Muscle of leg (tissue), 11 donors: ENCODE results near the gene TMEM132D. TPM values are rescaled to one million over a fixed set of nuclear protein-coding genes. Genes with fewer than 3 reads are reported as not detected.
A peak's percentile ranks its signal among the peaks of the same experiment; 100 is the strongest.

Experiments
- DNase-seq: peaks from one replicate; pipeline ENCODE4 v3.0.0; 2013
- H3K27ac ChIP-seq: one replicate; pipeline ENCODE4 v1.5.1; 2013; ENCODE audit warnings: mild to moderate bottlenecking, low read length, control low read depth
- H3K27me3 ChIP-seq: one replicate; pipeline ENCODE4 v1.6.1; 2013; ENCODE audit warnings: low read length; ENCODE audit not compliant: control insufficient read depth, insufficient read depth
- H3K36me3 ChIP-seq: one replicate; pipeline ENCODE4 v1.6.1; 2013; ENCODE audit warnings: low read length; ENCODE audit not compliant: control insufficient read depth, insufficient read depth
- H3K4me1 ChIP-seq: one replicate; pipeline ENCODE4 v1.6.1; 2013; ENCODE audit warnings: low read length; ENCODE audit not compliant: control insufficient read depth, insufficient read depth
- H3K4me3 ChIP-seq: one replicate; pipeline ENCODE4 v1.5.1; 2013; ENCODE audit warnings: low read length, control low read depth
- H3K9me3 ChIP-seq: replicated peaks from 2 replicates; pipeline ENCODE4 v1.6.1; 2013; ENCODE audit warnings: low read depth, low read length; ENCODE audit not compliant: control insufficient read depth
- WGBS: methylation state at CpG from one replicate; pipeline ENCODE4 v1.1.5; 2013; ENCODE audit warnings: missing lambda C conversion rate; ENCODE audit not compliant: insufficient coverage; 5-methylcytosine and 5-hydroxymethylcytosine counted together
- polyA plus RNA-seq, 8 donors: library from polyadenylated mRNA; unstranded; fragments of 120-200 nt; gene quantifications; one replicate each; pipeline versions ENCODE4 v1.2.1 to v1.2.3, GENCODE V29; 2013; ENCODE audit warnings: inconsistent platforms in 1 of 8, low replicate concordance in 1 of 8; ENCODE audit not compliant: insufficient read length in 8 of 8, insufficient read depth in 1 of 8
- total RNA-seq: library from RNA; stranded (reverse); fragments of 120-200 nt; gene quantifications from one replicate; pipeline ENCODE4 v1.2.4, GENCODE V29; 2013

TMEM132D gene
- total and polyA plus RNA-seq, 9 donors, result 0.44 to 2.0 (median 0.85) TPM

DNA sequence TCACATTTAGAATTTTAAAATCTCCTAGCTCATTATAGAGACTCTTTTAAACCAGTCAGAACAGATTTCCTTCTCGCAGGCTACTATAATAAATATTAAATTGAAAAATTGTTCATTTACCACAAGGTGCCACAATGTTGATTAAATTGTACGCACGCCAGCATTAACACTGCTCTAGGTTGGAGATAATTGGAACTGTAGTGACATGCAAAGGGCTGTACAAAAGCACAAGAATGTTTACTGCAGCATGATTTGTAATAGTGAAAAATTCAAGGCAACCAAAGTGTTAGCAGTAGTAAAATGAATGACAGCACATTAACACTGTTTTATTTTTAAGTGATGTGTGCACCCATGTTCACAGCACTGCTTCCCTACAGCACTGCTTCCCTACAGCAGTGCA lies 52.5 kb downstream of the TMEM132D start:
- no peaks in the 10 kb centered on the region for H3K9me3 ChIP-seq
- no peaks in the 10 kb centered on the region for H3K36me3 ChIP-seq
- DNase-seq, result no peak
- H3K4me3 ChIP-seq, result no peak overlapping the region
- H3K27ac ChIP-seq, result no peak overlapping the region
- H3K27me3 ChIP-seq, result peaks cover 2% of the 10 kb centered on the region
- 100% methylated on average over 2 of the region's 3 CpGs for WGBS
- H3K4me1 ChIP-seq, result peaks cover 2% of the 10 kb centered on the region

DNA sequence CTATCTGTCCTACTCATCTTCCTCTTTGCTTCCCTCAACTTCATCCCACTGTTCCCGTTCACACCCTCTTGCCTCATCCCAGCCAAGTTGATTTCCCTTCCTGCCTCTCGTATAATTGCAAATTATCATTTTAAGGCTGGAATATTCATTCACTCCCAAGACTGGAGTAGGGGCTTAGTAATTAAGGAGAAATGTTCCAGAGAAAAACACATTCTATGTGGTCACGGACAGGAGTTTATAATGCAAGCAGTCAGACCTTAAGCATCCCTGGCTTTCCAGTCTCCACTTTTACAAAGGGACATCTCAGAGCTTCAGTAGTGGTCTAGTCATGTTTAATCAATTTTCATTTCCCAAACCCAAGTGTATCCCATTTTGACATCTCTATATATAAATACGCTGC lies 54.9 kb downstream of the TMEM132D start:
- WGBS, result 60% methylated on average over 1 of the region's 4 CpGs
- Histone ChIP-seq H3K4me1 (peaks cover 2% of the 10 kb centered on the region), H3K9me3 (no peaks in the 10 kb centered on the region), H3K27ac (no peak overlapping the region), H3K4me3 (no peak overlapping the region), H3K36me3 (no peaks in the 10 kb centered on the region), H3K27me3 (no peaks in the 10 kb centered on the region)
- no peak for DNase-seq

DNA sequence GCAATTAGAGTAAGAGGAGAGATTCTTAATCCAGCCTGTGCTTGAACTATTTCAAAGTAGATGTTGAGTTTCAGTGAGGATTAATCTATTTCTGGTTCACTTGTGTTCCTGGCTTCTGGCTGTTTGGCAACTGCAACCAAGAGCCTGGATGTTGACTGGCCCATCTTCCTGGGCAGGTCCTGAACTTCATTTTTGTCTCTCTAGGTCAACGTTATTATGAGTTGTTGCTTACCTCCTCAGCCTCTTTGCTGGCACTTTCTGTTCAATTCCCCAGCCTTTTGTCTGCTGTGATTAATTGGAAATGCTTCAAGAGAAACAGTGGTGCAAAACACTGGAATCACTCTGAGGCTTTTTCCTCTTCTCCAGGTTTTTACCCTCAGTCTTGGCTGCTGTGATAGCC lies 56.8 kb downstream of the TMEM132D start:
- Histone ChIP-seq H3K36me3 (no peaks in the 10 kb centered on the region), H3K27me3 (no peaks in the 10 kb centered on the region), H3K9me3 (no peaks in the 10 kb centered on the region), H3K4me3 (no peak overlapping the region), H3K4me1 (no peaks in the 10 kb centered on the region), H3K27ac (no peak overlapping the region)
- no peak for DNase-seq
- no CpG with 5 or more reads among the region's 1 CpG for WGBS

DNA sequence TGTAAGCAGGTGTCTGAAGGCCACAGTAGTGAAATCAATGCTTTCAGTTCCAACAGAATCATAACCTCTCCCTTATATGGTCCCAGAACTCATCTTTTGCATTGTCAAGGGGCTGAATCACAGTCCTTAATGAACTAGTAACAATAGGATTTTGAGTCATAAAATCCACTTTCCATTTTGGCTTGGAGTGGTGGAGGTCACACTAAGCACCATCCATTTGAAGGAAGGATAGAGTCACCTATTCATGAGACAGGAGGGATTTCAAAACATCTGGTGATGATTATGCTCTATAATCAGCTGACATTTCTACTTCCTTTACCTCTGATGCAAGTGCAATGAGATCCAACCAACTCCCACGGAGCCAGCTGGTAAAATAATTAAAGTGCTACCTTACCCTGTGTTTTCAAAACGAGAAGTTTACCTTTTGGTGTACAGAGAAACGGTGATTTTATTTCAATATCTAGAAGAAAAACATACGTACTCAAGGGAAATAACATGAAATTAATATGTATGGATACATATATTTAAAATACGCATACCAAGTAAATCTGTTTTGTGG lies 59.1 kb downstream of the TMEM132D start:
- no peaks in the 10 kb centered on the region for H3K36me3 ChIP-seq
- H3K27ac ChIP-seq, result no peak overlapping the region
- H3K4me1 ChIP-seq, result no peaks in the 10 kb centered on the region
- no peak overlapping the region for H3K4me3 ChIP-seq
- no peaks in the 10 kb centered on the region for H3K27me3 ChIP-seq
- peak; percentile 53 for DNase-seq
- no CpG with 5 or more reads among the region's 5 CpGs for WGBS
- no peaks in the 10 kb centered on the region for H3K9me3 ChIP-seq

DNA sequence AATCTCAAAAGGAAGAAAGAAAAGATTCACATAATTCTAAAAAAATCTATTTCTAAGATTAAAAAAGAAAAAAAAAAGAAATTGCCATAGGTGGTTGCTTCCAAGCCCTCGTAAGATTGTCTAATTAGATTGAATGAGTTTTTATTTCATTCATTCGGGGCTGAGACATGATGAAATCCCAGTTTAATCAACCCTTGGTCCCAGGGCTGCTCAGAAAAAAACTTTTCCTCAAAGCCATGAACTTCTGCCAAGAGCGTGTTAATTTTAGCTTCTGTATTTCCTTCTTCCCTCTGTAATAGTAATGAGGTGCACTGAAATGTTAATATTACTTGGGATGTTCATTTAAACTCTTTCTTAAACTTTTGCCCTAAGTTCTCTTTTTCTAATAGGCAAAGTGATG lies 62.6 kb downstream of the TMEM132D start:
- no peak for DNase-seq
- WGBS, result 50% methylated on average over 1 of the region's 3 CpGs

DNA sequence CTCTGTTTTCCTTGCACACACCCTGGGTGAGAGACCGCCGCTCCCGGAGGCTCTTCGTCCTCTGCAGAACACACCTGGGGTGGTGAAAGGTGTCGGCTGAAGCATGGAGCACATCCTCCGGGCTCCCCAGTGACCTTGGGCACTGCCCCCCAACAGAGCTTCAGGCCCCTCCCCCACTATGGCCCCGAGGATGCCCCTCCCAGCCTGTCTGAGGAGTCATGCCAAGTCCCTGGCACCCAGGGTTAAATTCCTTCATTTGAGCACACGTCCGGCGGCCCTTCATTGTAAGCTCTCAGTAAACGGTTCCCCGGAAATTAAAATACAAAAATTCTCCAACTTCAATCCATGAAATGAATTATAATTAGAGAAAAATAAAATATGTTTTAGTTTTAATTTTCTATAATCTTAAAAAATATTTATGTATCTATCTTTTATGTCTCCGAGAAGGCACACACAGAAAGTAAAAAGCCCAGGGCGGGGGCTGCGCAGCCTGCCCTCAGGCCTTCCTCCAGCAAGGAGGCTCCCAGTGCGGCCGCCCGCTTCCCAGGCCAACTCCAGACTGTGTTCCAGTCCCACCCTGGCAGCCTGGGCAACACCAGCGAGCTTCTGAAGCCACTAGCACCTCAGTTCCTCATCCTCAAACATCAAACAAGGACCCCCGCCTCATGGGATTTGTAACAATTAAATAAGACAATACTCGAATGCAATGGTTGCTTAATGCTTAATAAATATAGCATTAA lies 63.5 kb downstream of the TMEM132D start:
- Histone ChIP-seq H3K36me3 (no peaks in the 10 kb centered on the region), H3K9me3 (no peaks in the 10 kb centered on the region), H3K27ac (no peak overlapping the region), H3K27me3 (peaks cover 2% of the 10 kb centered on the region), H3K4me3 (no peak overlapping the region), H3K4me1 (no peaks in the 10 kb centered on the region)
- DNase-seq, result no peak
- 87% methylated on average over 3 of the region's 21 CpGs for WGBS

More for the DNA sequence above, 62.6 kb downstream of the TMEM132D start:
- Histone ChIP-seq H3K36me3 (no peaks in the 10 kb centered on the region), H3K9me3 (no peaks in the 10 kb centered on the region), H3K4me1 (no peaks in the 10 kb centered on the region), H3K4me3 (no peak overlapping the region), H3K27ac (no peak overlapping the region), H3K27me3 (no peaks in the 10 kb centered on the region)

DNA sequence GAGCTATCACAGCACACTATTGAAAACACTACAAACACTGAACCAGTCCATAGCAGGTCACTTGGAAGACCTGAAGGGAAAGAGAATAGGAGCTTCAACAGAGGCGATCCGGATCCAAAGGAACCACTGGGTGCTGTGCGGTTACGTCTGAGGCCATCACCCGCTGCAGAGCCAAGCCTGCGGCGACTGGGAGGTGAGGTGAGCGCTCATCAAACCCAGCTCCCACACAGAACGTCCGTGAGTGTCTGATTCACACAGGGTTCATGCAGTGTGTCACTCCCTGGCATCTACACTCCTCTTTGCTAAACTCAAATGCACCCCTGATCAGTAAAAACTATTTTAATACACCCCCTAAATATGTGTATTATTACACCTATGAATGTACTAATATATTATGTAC lies 64.1 kb downstream of the TMEM132D start:
- no peak overlapping the region for H3K27ac ChIP-seq
- no peaks in the 10 kb centered on the region for H3K36me3 ChIP-seq
- no peaks in the 10 kb centered on the region for H3K9me3 ChIP-seq
- H3K27me3 ChIP-seq, result peaks cover 2% of the 10 kb centered on the region
- H3K4me3 ChIP-seq, result no peak overlapping the region
- WGBS, result 91% methylated on average over 10 of the region's 10 CpGs
- H3K4me1 ChIP-seq, result no peaks in the 10 kb centered on the region
- no peak for DNase-seq

DNA sequence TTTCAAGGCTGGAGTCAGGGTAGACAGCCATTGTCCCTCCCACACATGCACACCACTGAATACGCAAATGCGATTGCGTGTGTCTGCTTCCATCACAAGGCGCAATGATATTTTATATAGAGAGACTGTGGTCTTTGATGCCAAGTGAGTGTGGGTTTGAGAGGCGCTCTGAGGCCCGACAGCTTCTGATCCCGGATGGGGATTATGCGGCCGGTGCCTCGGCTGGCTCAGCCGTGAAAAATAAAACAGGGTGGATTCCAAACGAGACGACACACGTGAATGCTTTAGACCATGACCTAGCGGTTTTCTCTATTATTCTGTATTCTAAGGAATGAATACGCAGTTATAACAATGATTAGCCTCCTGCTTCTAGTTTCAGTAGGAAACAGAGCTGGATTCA lies 72.5 kb downstream of the TMEM132D start:
- no peak for DNase-seq
- H3K9me3 ChIP-seq, result no peaks in the 10 kb centered on the region
- no peaks in the 10 kb centered on the region for H3K36me3 ChIP-seq
- 73% methylated on average over 10 of the region's 16 CpGs for WGBS
- H3K27ac ChIP-seq, result no peak overlapping the region
- no peak overlapping the region for H3K4me3 ChIP-seq
- peaks cover 4% of the 10 kb centered on the region for H3K27me3 ChIP-seq
- H3K4me1 ChIP-seq, result no peaks in the 10 kb centered on the region

DNA sequence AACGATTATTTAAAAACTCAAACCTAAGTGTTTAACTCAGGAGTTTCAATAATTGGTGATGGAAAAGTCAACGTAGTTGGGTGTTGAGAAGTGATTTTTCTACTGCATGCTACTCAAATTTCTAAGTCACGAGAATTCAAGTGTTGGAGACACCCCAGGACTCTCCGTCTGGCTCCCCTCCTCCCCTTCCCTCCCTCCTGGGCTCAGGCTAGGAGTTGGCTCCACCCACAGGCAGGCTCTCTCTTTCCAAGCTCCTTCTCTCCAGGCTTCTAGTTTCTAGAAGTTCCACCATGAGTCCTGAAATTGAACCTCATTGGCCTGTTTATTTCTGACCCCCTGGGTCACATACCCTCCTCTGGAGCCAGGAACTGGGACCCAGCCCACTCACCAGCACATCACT lies 73.0 kb downstream of the TMEM132D start:
- 0% methylated on average over 2 of the region's 4 CpGs for WGBS
- DNase-seq, result peak; percentile 6
- H3K27ac ChIP-seq, result no peak overlapping the region
- H3K9me3 ChIP-seq, result no peaks in the 10 kb centered on the region
- H3K4me1 ChIP-seq, result no peaks in the 10 kb centered on the region
- no peak overlapping the region for H3K4me3 ChIP-seq
- peaks cover 3% of the 10 kb centered on the region for H3K27me3 ChIP-seq
- no peaks in the 10 kb centered on the region for H3K36me3 ChIP-seq

DNA sequence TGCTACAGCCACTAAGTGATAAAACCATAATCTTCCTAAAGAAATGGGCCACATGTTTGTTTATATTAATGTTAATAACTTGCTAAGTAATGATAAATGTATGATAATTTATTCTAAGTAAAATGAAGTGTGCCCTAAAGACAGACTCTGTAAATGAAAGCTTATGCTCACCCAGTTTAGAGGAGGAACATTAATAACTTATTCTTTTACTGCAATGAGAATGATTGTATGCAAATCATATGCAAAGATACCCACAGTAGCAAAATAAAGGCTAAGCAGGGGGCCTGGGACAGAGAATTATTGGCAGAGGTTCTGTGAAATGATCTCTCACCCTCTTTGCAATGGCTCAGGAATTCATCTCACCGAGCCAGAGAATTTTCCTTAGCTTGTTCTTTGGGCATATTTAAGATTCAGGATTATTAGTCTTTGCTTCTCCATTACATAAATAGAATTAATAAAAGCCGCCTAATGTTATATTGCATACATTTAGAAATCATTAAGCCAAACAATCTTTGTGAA lies 75.9 kb downstream of the TMEM132D start:
- Histone ChIP-seq H3K4me1 (no peaks in the 10 kb centered on the region), H3K4me3 (no peak overlapping the region), H3K9me3 (no peaks in the 10 kb centered on the region), H3K36me3 (no peaks in the 10 kb centered on the region), H3K27ac (no peak overlapping the region), H3K27me3 (peaks cover 2% of the 10 kb centered on the region)
- no peak for DNase-seq
- no CpG with 5 or more reads among the region's 2 CpGs for WGBS
